ENCODE measurements around the gene GATA6.
"Not testable (repeated sequence)": the region's sequence is repeated elsewhere in the genome, so short reads cannot be mapped to it uniquely, and the experiment has no call there.

GATA6 gene

GRCh38 chr18:22183698-22184170 is 14.3 kb downstream of the GATA6 start:
- no peak for DNase-seq

GRCh38 chr18:22184573-22184972 is 15.2 kb downstream of the GATA6 start:
- DNase-seq, result not testable (repeated sequence)

GRCh38 chr18:22185273-22185672 is 15.9 kb downstream of the GATA6 start:
- no peak for DNase-seq

- DNase-seq, result no peak
Observed at GRCh38 chr18:22185771-22186386, 16.5 kb downstream of the GATA6 start.

- DNase-seq, result no peak
Observed at GRCh38 chr18:22186484-22186971, 17.1 kb downstream of the GATA6 start.

- DNase-seq, result no peak
Observed at GRCh38 chr18:22188559-22189267, 19.3 kb downstream of the GATA6 start.

- no peak for DNase-seq
Observed at GRCh38 chr18:22189449-22190166, 20.2 kb downstream of the GATA6 start.

GRCh38 chr18:22191346-22191695 is 21.9 kb downstream of the GATA6 start:
- no peak for DNase-seq

- DNase-seq, result no peak
Observed at GRCh38 chr18:22191923-22192322, 22.5 kb downstream of the GATA6 start.

GRCh38 chr18:22193466-22193865 is 24.1 kb downstream of the GATA6 start:
- no peak for DNase-seq

GRCh38 chr18:22194151-22194598 is 24.8 kb downstream of the GATA6 start:
- no peak for DNase-seq

GRCh38 chr18:22195052-22195451 is 25.7 kb downstream of the GATA6 start:
- no peak for DNase-seq

- not testable (repeated sequence) for DNase-seq
Observed at GRCh38 chr18:22196943-22197342, 27.6 kb downstream of the GATA6 start.

GRCh38 chr18:22197668-22198067 is 28.3 kb downstream of the GATA6 start:
- no peak for DNase-seq

- no peak for DNase-seq
Observed at GRCh38 chr18:22198163-22198562, 28.8 kb downstream of the GATA6 start.

GRCh38 chr18:22199005-22199404 is 29.6 kb downstream of the GATA6 start:
- no peak for DNase-seq

- no peak for DNase-seq
Observed at GRCh38 chr18:22200611-22201225, 31.3 kb downstream of the GATA6 start.

- no peak for DNase-seq
Observed at GRCh38 chr18:22203035-22203434, 33.6 kb downstream of the GATA6 start.

GRCh38 chr18:22203536-22204213 is 34.3 kb downstream of the GATA6 start:
- DNase-seq, result no peak

GRCh38 chr18:22204214-22204536 is 34.8 kb downstream of the GATA6 start:
- DNase-seq, result no peak

GRCh38 chr18:22204996-22205395 is 35.6 kb downstream of the GATA6 start:
- no peak for DNase-seq

- DNase-seq, result no peak
Observed at GRCh38 chr18:22207021-22207758, 37.8 kb downstream of the GATA6 start.

Measured in stimulated activated CD4-positive, alpha-beta T cell treated with anti-CD3 and anti-CD28 coated beads, Interleukin-2, amount 100 ng/mL, for 24 hours (primary cell).